Keratinocyte (primary cell): ENCODE results near the gene ARRDC1. TPM values are rescaled to one million over a fixed set of nuclear protein-coding genes. Genes with fewer than 3 reads are reported as not detected.
"Not testable (repeated sequence)": the region's sequence is repeated elsewhere in the genome, so short reads cannot be mapped to it uniquely, and the experiment has no call there.

Experiments
- DNase-seq: peaks from one replicate; pipeline ENCODE4 v3.0.0-alpha.2; 2011; ENCODE audit warnings: low read depth, missing footprints, low spot score
- FAIRE-seq: peaks from 2 replicates; lab custom pipeline; 2011; peaks lifted over from hg19 to GRCh38; lab: Jason Lieb, UNC
- H2AFZ ChIP-seq: 2 replicates; pipeline ENCODE4 v1.6.0; 2012; ENCODE audit warnings: low read length, control low read depth, inconsistent platforms; ENCODE audit not compliant: control insufficient read depth
- H3K27ac ChIP-seq: 2 replicates; pipeline ENCODE4 v1.5.1; 2011; ENCODE audit warnings: low read length; ENCODE audit not compliant: control insufficient read depth, insufficient read depth
- H3K27me3 ChIP-seq: 3 replicates; pipeline ENCODE4 v1.6.0; 2011; ENCODE audit warnings: low read length; ENCODE audit not compliant: control insufficient read depth, insufficient read depth; ENCODE audit errors: extremely low read depth
- H3K36me3 ChIP-seq, 2 experiments: 2 replicates in 1 of 2; 3 replicates in 1 of 2; pipeline ENCODE4 v1.5.1; 2011; ENCODE audit warnings: low read length in 2 of 2, mild to moderate bottlenecking in 1 of 2; ENCODE audit not compliant: control insufficient read depth in 2 of 2, insufficient read depth in 2 of 2; ENCODE audit errors: extremely low read depth in 1 of 2
- H3K4me1 ChIP-seq: 3 replicates; pipeline ENCODE4 v1.5.1; 2011; ENCODE audit warnings: low read length; ENCODE audit not compliant: control insufficient read depth, insufficient read depth; ENCODE audit errors: extremely low read depth
- H3K4me2 ChIP-seq: 3 replicates; pipeline ENCODE4 v1.6.0; 2011; ENCODE audit warnings: low read depth, low read length; ENCODE audit not compliant: control insufficient read depth, insufficient read depth; ENCODE audit errors: extremely low read depth
- H3K4me3 ChIP-seq, 3 experiments: fragments of 200-600 bp in 1 of 3; sonication (generic) in 1 of 3; 2 replicates in 2 of 3; 3 replicates in 1 of 3; pipeline ENCODE4 v1.5.1; 2011 to 2016; ENCODE audit warnings: low read length in 3 of 3, mild to moderate bottlenecking in 3 of 3, control low read depth in 2 of 3, inconsistent platforms in 1 of 3, low read depth in 1 of 3, mixed read lengths in 1 of 3, mixed run types in 1 of 3, moderate library complexity in 1 of 3; ENCODE audit not compliant: control insufficient read depth in 2 of 3, insufficient read depth in 2 of 3; ENCODE audit errors: extremely low read depth in 1 of 3
- H3K79me2 ChIP-seq: 2 replicates; pipeline ENCODE4 v1.6.0; 2012; ENCODE audit warnings: low read length; ENCODE audit not compliant: control insufficient read depth, insufficient read depth
- H3K9ac ChIP-seq: 3 replicates; pipeline ENCODE4 v1.6.0; 2011; ENCODE audit warnings: low read length; ENCODE audit not compliant: control insufficient read depth, insufficient read depth; ENCODE audit errors: extremely low read depth
- H3K9me1 ChIP-seq: 3 replicates; pipeline ENCODE4 v1.6.0; 2011; ENCODE audit warnings: low read length; ENCODE audit not compliant: control insufficient read depth, insufficient read depth; ENCODE audit errors: extremely low read depth
- H3K9me3 ChIP-seq: 2 replicates; pipeline ENCODE4 v1.5.1; 2012; ENCODE audit warnings: low read depth, low read length; ENCODE audit not compliant: control insufficient read depth
- H4K20me1 ChIP-seq: 3 replicates; pipeline ENCODE4 v1.6.0; 2011; ENCODE audit warnings: low read length; ENCODE audit not compliant: control insufficient read depth, insufficient read depth; ENCODE audit errors: extremely low read depth
- CTCF ChIP-seq, 3 experiments: IDR thresholded peaks in 1 of 3; conservative IDR thresholded peaks in 1 of 3; optimal IDR thresholded peaks in 1 of 3; 2 replicates in 2 of 3; 3 replicates in 1 of 3; pipeline versions ENCODE3 to v1.5.1; 2011; ENCODE audit warnings: low read length in 3 of 3, mild to moderate bottlenecking in 3 of 3, moderate library complexity in 2 of 3, control low read depth in 1 of 3, inconsistent platforms in 1 of 3; ENCODE audit not compliant: insufficient read depth in 2 of 3; ENCODE audit errors: extremely low read depth in 1 of 3
- EZH2 ChIP-seq: IDR thresholded peaks from one replicate; pipeline ENCODE4 v1.6.1; 2012; ENCODE audit warnings: inconsistent platforms, mild to moderate bottlenecking, low read length, moderate library complexity
- dilution Hi-C: fragments of 300-500 bp; cut with MboI; formaldehyde crosslinking; loops from one replicate; pipeline ENCODE4 v1.7.0; 2020; ENCODE audit warnings: low sequenced_read_pairs; ENCODE audit not compliant: extremely low pct_ligation_motif_present
- polyA plus RNA-seq, 5 experiments: library from polyadenylated mRNA; depleted of rRNA in 3 of 5; stranded (reverse) in 3 of 5; stranded (forward) in 1 of 5; unstranded in 1 of 5; fragments of >200 nt; gene quantifications; 1 replicate in 1 of 5; 2 replicates in 3 of 5; 3 replicates in 1 of 5; pipeline versions ENCODE4 v1.2.1 to v1.2.3, GENCODE V29; 2011 to 2012; ENCODE audit warnings: missing spikeins in 2 of 5, low read depth in 1 of 5, low replicate concordance in 1 of 5

ARRDC1 gene
- polyA plus RNA-seq, 1 donor (not counting 4 experiments of a cell fraction or from before 2014, with no cell fraction given), result 94.7 TPM

GRCh38 chr9:137626464-137626863, 21.0 kb downstream of the ARRDC1 start:
- Histone ChIP-seq H3K4me2 (no peak overlapping the region), H3K36me3 (peaks cover 7 to 8% of the 10 kb centered on the region in 2 experiments), H4K20me1 (no peaks in the 10 kb centered on the region), H3K9me3 (no peaks in the 10 kb centered on the region), H3K4me3 (no peak overlapping the region), H3K9me1 (no peaks in the 10 kb centered on the region), H2AFZ (no peak overlapping the region), H3K79me2 (peaks cover 93% of the 10 kb centered on the region), H3K9ac (no peak overlapping the region), H3K27ac (no peak overlapping the region), H3K4me1 (no peaks in the 10 kb centered on the region), H3K27me3 (no peaks in the 10 kb centered on the region)
- DNase-seq (no peak), FAIRE-seq (no peak)
- no peak for TF ChIP-seq CTCF (optimal IDR thresholded peaks at IDR 0.05 in 1 of 3, IDR thresholded peaks at IDR 0.05 in 1 of 3, conservative IDR thresholded peaks at IDR 0.05 in 1 of 3; ENCODE audit: extremely low read depth in 1 of 3, insufficient read depth in 2 of 3, low read length in 3 of 3)
- no peak for TF ChIP-seq EZH2
- dilution Hi-C loops, result no loop called here

DNA sequence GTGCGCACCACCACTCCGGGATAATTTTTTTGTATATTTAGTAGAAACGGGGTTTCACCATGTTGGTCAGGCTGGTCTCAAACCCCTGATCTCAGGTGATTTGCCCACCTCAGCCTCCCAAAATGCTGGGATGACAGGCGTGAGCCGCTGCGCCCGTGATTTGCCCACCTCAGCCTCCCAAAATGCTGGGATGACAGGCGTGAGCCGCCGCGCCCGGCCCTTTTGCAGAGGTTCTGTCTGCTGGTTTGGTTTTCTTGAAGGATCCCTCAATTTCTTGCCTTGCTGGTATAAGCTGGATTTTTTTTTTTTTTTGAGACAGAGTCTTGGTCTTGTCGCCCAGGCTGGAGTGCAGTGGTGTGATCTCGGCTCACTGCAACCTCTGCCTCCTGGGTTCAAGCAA, 21.9 kb downstream of the ARRDC1 start:
- H3K36me3 ChIP-seq, DNase-seq, H3K4me3 ChIP-seq, FAIRE-seq, H4K20me1 ChIP-seq, H3K27ac ChIP-seq, H3K9me3 ChIP-seq, H2AFZ ChIP-seq, dilution Hi-C loops, H3K9me1 ChIP-seq, H3K4me1 ChIP-seq, H3K27me3 ChIP-seq, H3K9ac ChIP-seq, H3K4me2 ChIP-seq: not testable (repeated sequence)
- H3K79me2 ChIP-seq, result peaks cover 95% of the 10 kb centered on the region

DNA sequence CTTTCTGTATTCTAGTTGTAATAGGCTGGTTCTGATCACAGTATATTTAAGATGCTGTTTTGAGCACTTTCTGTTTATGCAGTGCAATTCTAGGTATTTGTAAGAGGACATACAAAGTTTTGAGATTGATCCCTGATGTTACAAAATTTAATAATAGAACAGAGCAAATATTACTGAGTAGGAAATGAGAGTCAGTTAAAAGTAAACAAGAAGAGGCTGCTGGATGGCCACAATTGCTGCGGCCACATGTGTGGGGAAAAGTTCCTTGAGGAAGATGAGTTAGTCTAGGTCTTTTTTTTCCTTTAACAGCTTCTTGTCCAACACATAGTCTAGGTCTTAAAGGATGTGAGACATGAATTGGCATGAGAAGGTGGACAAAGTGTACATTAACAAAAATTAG, 24.6 kb downstream of the ARRDC1 start:
- H3K27ac ChIP-seq, result no peak overlapping the region
- DNase-seq (no peak), FAIRE-seq (no peak)

More for the DNA sequence above, 24.6 kb downstream of the ARRDC1 start:
- Histone ChIP-seq H3K27me3 (no peaks in the 10 kb centered on the region), H4K20me1 (peaks cover 8% of the 10 kb centered on the region), H2AFZ (no peak overlapping the region), H3K4me1 (no peaks in the 10 kb centered on the region), H3K4me3 (no peak overlapping the region), H3K4me2 (no peak overlapping the region), H3K79me2 (peaks cover 94% of the 10 kb centered on the region), H3K9me3 (no peaks in the 10 kb centered on the region), H3K9me1 (peaks cover 4% of the 10 kb centered on the region), H3K36me3 (peaks cover 0 to 8% of the 10 kb centered on the region in 2 experiments), H3K9ac (no peak overlapping the region)
- dilution Hi-C loops, result no loop called here
- TF ChIP-seq CTCF (optimal IDR thresholded peaks at IDR 0.05 in 1 of 3, IDR thresholded peaks at IDR 0.05 in 1 of 3, conservative IDR thresholded peaks at IDR 0.05 in 1 of 3; ENCODE audit: extremely low read depth in 1 of 3, insufficient read depth in 2 of 3, low read length in 3 of 3), result no peak
- no peak for TF ChIP-seq EZH2
